CD8-positive, alpha-beta memory T cell (primary cell): Measurements from ENCODE around the gene BTNL2. TPM values are rescaled to one million over a fixed set of nuclear protein-coding genes. Genes with fewer than 3 reads are reported as not detected.

Experiments used
- CTCF ChIA-PET: fragments of 350-600 bp; sonication (Branson Sonifier 250); formaldehyde crosslinking; loops from one replicate; lab custom pipeline; 2021; ENCODE audit warnings: antibody characterized with exemption; lab: Charles Lee
- POLR2A ChIA-PET: fragments of 350-600 bp; sonication (Branson Sonifier 250); formaldehyde crosslinking; loops from one replicate; lab custom pipeline; 2021; ENCODE audit warnings: antibody characterized with exemption; lab: Charles Lee
- DNase-seq, 5 donors: peaks; one replicate each; pipeline versions ENCODE4 v3.0.0 to v3.0.0-alpha.2; 2020 to 2022; ENCODE audit warnings: mixed read lengths in 1 of 5
- H3K27ac ChIP-seq: one replicate; pipeline ENCODE4 v1.7.0; 2013; ENCODE audit warnings: low read depth, mild to moderate bottlenecking, low read length, moderate library complexity
- H3K27me3 ChIP-seq: 2 replicates; pipeline ENCODE4 v1.7.0; 2013; ENCODE audit warnings: low read length, mild to moderate bottlenecking; ENCODE audit not compliant: insufficient read depth, poor library complexity, severe bottlenecking
- H3K36me3 ChIP-seq: 2 replicates; pipeline ENCODE4 v1.7.0; 2013; ENCODE audit warnings: mild to moderate bottlenecking, low read length, moderate library complexity; ENCODE audit not compliant: insufficient read depth
- H3K4me1 ChIP-seq: 2 replicates; pipeline ENCODE4 v1.7.0; 2013; ENCODE audit warnings: mild to moderate bottlenecking, low read length, moderate library complexity; ENCODE audit not compliant: insufficient read depth
- H3K4me3 ChIP-seq: 2 replicates; pipeline ENCODE4 v1.7.0; 2013; ENCODE audit warnings: mild to moderate bottlenecking, low read length
- H3K9me3 ChIP-seq: 2 replicates; pipeline ENCODE4 v1.7.0; 2013; ENCODE audit warnings: mild to moderate bottlenecking, low read length
- H3K27ac Mint-ChIP-seq, 8 donors: one replicate each; pipeline ENCODE4 v1.8.0; 2020 to 2021; ENCODE audit warnings: mixed read lengths in 8 of 8, mild to moderate bottlenecking in 6 of 8, inconsistent platforms in 3 of 8, moderate library complexity in 3 of 8
- H3K27me3 Mint-ChIP-seq, 2 donors: one replicate each; pipeline ENCODE4 v1.8.0; 2020 to 2021; ENCODE audit warnings: mixed read lengths in 2 of 2, mild to moderate bottlenecking in 1 of 2, moderate library complexity in 1 of 2
- H3K36me3 Mint-ChIP-seq, 3 donors: one replicate each; pipeline ENCODE4 v1.8.0; 2020 to 2021; ENCODE audit warnings: mixed read lengths in 3 of 3, inconsistent platforms in 1 of 3, mild to moderate bottlenecking in 1 of 3
- H3K4me1 Mint-ChIP-seq, 3 donors: one replicate each; pipeline ENCODE4 v1.8.0; 2020 to 2021; ENCODE audit warnings: mixed read lengths in 3 of 3, inconsistent platforms in 1 of 3, mild to moderate bottlenecking in 1 of 3
- H3K4me3 Mint-ChIP-seq, 7 donors: one replicate each; pipeline ENCODE4 v1.8.0; 2020 to 2021; ENCODE audit warnings: mixed read lengths in 7 of 7, mild to moderate bottlenecking in 6 of 7, moderate library complexity in 4 of 7, inconsistent platforms in 2 of 7
- H3K9me3 Mint-ChIP-seq, 5 donors: one replicate each; pipeline ENCODE4 v1.8.0; 2020 to 2022; ENCODE audit warnings: mixed read lengths in 5 of 5, mild to moderate bottlenecking in 3 of 5, moderate library complexity in 2 of 5, inconsistent platforms in 1 of 5
- polyA plus RNA-seq: library from polyadenylated mRNA; unstranded; fragments of 300-500 nt; fragmentation: Illumina TruSeq; gene quantifications from one replicate; pipeline ENCODE4 v1.2.3, GENCODE V29; 2021
- total RNA-seq, 2 experiments: library from RNA; stranded (reverse); gene quantifications; one replicate each; pipeline ENCODE4 v1.2.3, GENCODE V29; 2021

The BTNL2 gene
- total RNA-seq (not detected), polyA plus RNA-seq (not detected)

- no peaks in the 10 kb centered on the region for H3K9me3 ChIP-seq
- DNase-seq: no peak
- Mint-ChIP-seq H3K27ac (no peak within 1 kb of the TSS), H3K9me3 (no peaks in the 10 kb centered on the region), H3K4me3 (no peak within 1 kb of the TSS), H3K4me1 (no peaks in the 10 kb centered on the region), H3K27me3 (peaks cover 35 to 73% of the 10 kb centered on the region in 2 donors), H3K36me3 (no peaks in the 10 kb centered on the region)
- H3K27me3 ChIP-seq: peaks cover 15% of the 10 kb centered on the region
- H3K36me3 ChIP-seq: no peaks in the 10 kb centered on the region
- H3K4me1 ChIP-seq: no peaks in the 10 kb centered on the region
- H3K4me3 ChIP-seq: no peak within 1 kb of the TSS
- ChIA-PET CTCF (interaction anchor here (1.2 kb wide), 1 partner anchor 380 kb away, joined by 4 read pairs; no protein-coding TSS in a partner anchor), POLR2A (no interaction called here)
- no peak within 1 kb of the TSS for H3K27ac ChIP-seq
Measured at GRCh38 chr6:32406857-32407256, at the start of gene BTNL2. Gene BTNL2 (minus strand): TSS chr6:32407181. CDS start chr6:32407123, 58 bp downstream.

GRCh38 chr6:32449088-32449736 is 42.2 kb upstream of the BTNL2 start:
- Histone ChIP-seq H3K4me3 (no peak overlapping the region), H3K4me1 (no peaks in the 10 kb centered on the region), H3K27ac (no peak overlapping the region), H3K9me3 (no peaks in the 10 kb centered on the region), H3K27me3 (no peaks in the 10 kb centered on the region), H3K36me3 (no peaks in the 10 kb centered on the region)
- Mint-ChIP-seq H3K4me3 (no peak overlapping the region), H3K4me1 (no peaks in the 10 kb centered on the region), H3K9me3 (peaks cover 0 to 5% (median 0%) of the 10 kb centered on the region in 5 donors), H3K36me3 (peaks cover 0 to 7% (median 0%) of the 10 kb centered on the region in 3 donors), H3K27ac (no peak overlapping the region), H3K27me3 (peaks cover 13 to 37% of the 10 kb centered on the region in 2 donors)
- ChIA-PET POLR2A (no interaction called here), CTCF (interaction anchor here (0.6 kb wide), 1 partner anchor 237 kb away, joined by 3 read pairs; no protein-coding TSS in a partner anchor)
- DNase-seq: no peak

- Histone ChIP-seq H3K27ac (no peak overlapping the region), H3K36me3 (no peaks in the 10 kb centered on the region), H3K9me3 (no peaks in the 10 kb centered on the region), H3K4me3 (no peak overlapping the region), H3K27me3 (no peaks in the 10 kb centered on the region), H3K4me1 (no peaks in the 10 kb centered on the region)
- Mint-ChIP-seq H3K9me3 (peaks cover 0 to 4% (median 0%) of the 10 kb centered on the region in 5 donors), H3K27ac (no peak overlapping the region), H3K36me3 (peaks cover 1 to 5% (median 2%) of the 10 kb centered on the region in 3 donors), H3K4me3 (no peak overlapping the region), H3K27me3 (peaks cover 12 to 33% of the 10 kb centered on the region in 2 donors), H3K4me1 (peaks cover 0 to 4% (median 0%) of the 10 kb centered on the region in 3 donors)
- ChIA-PET CTCF (interaction anchor here (1.3 kb wide), 1 partner anchor 244 kb away, joined by 4 read pairs; no protein-coding TSS in a partner anchor), POLR2A (no interaction called here)
- DNase-seq: no peak
Measured at GRCh38 chr6:32447932-32448331, 41.0 kb upstream of the BTNL2 start.

- no peak overlapping the region for H3K4me3 Mint-ChIP-seq
- Histone ChIP-seq H3K4me3 (no peak overlapping the region), H3K9me3 (no peaks in the 10 kb centered on the region), H3K27me3 (no peaks in the 10 kb centered on the region), H3K4me1 (no peaks in the 10 kb centered on the region), H3K27ac (no peak overlapping the region), H3K36me3 (no peaks in the 10 kb centered on the region)
- ChIA-PET CTCF (no interaction called here), POLR2A (no interaction called here)
- no peak overlapping the region for H3K27ac Mint-ChIP-seq
- H3K4me1 Mint-ChIP-seq: peaks cover under 1 to 26% (median 22%) of the 10 kb centered on the region in 3 donors
- no peaks in the 10 kb centered on the region for H3K9me3 Mint-ChIP-seq
- H3K27me3 Mint-ChIP-seq: peaks cover 15 to 18% of the 10 kb centered on the region in 2 donors
- peaks cover 0 to 2% (median 1%) of the 10 kb centered on the region in 3 donors for H3K36me3 Mint-ChIP-seq
- DNase-seq: no peak
Measured at GRCh38 chr6:32445321-32445854, 38.4 kb upstream of the BTNL2 start.

- H3K27ac Mint-ChIP-seq: no peak overlapping the region
- H3K4me3 ChIP-seq: no peak overlapping the region
- H3K9me3 ChIP-seq: no peaks in the 10 kb centered on the region
- H3K36me3 ChIP-seq: no peaks in the 10 kb centered on the region
- H3K27ac ChIP-seq: no peak overlapping the region
- peaks cover 6% of the 10 kb centered on the region for H3K4me1 ChIP-seq
- ChIA-PET POLR2A (no interaction called here), CTCF (no interaction called here)
- DNase-seq: no peak
- H3K27me3 ChIP-seq: no peaks in the 10 kb centered on the region
- H3K4me1 Mint-ChIP-seq: peaks cover 8 to 35% (median 31%) of the 10 kb centered on the region in 3 donors
- H3K9me3 Mint-ChIP-seq: no peaks in the 10 kb centered on the region
- peaks cover 0 to 2% (median 1%) of the 10 kb centered on the region in 3 donors for H3K36me3 Mint-ChIP-seq
- H3K27me3 Mint-ChIP-seq: peaks cover 10 to 17% of the 10 kb centered on the region in 2 donors
- no peak overlapping the region for H3K4me3 Mint-ChIP-seq
Measured at GRCh38 chr6:32444433-32444832, 37.5 kb upstream of the BTNL2 start.

- H3K4me3 ChIP-seq: no peak overlapping the region
- ChIA-PET CTCF (no interaction called here), POLR2A (no interaction called here)
- H3K36me3 ChIP-seq: no peaks in the 10 kb centered on the region
- H3K4me1 Mint-ChIP-seq: peaks cover 12 to 40% (median 36%) of the 10 kb centered on the region in 3 donors
- H3K36me3 Mint-ChIP-seq: peaks cover 0 to 2% (median 1%) of the 10 kb centered on the region in 3 donors
- H3K27ac Mint-ChIP-seq: no peak overlapping the region
- peaks cover 8 to 14% of the 10 kb centered on the region in 2 donors for H3K27me3 Mint-ChIP-seq
- H3K4me3 Mint-ChIP-seq: no peak overlapping the region
- H3K9me3 ChIP-seq: no peaks in the 10 kb centered on the region
- DNase-seq: no peak
- H3K9me3 Mint-ChIP-seq: no peaks in the 10 kb centered on the region
- peaks cover 8% of the 10 kb centered on the region for H3K4me1 ChIP-seq
- no peaks in the 10 kb centered on the region for H3K27me3 ChIP-seq
- no peak overlapping the region for H3K27ac ChIP-seq
Measured at GRCh38 chr6:32442977-32443552, 36.1 kb upstream of the BTNL2 start.

GRCh38 chr6:32442243-32442667 is 35.3 kb upstream of the BTNL2 start:
- H3K27ac Mint-ChIP-seq: no peak overlapping the region
- H3K4me3 Mint-ChIP-seq: peak overlapping the region in 1 of 7 donors; percentile 5
- H3K36me3 Mint-ChIP-seq: peaks cover 0 to 2% (median 1%) of the 10 kb centered on the region in 3 donors
- Histone ChIP-seq H3K27ac (no peak overlapping the region), H3K4me3 (no peak overlapping the region), H3K27me3 (no peaks in the 10 kb centered on the region), H3K4me1 (peaks cover 8% of the 10 kb centered on the region), H3K36me3 (no peaks in the 10 kb centered on the region), H3K9me3 (no peaks in the 10 kb centered on the region)
- H3K4me1 Mint-ChIP-seq: peaks cover 12 to 40% (median 36%) of the 10 kb centered on the region in 3 donors
- CTCF ChIA-PET: no interaction called here
- peaks cover 8 to 13% of the 10 kb centered on the region in 2 donors for H3K27me3 Mint-ChIP-seq
- no peaks in the 10 kb centered on the region for H3K9me3 Mint-ChIP-seq
- no peak for DNase-seq
- POLR2A ChIA-PET: no interaction called here
